ENCODE measurements around the gene APOA5. TPM values are rescaled to one million over a fixed set of nuclear protein-coding genes. Genes with fewer than 3 reads are reported as not detected.
A peak's percentile ranks its signal among the peaks of the same experiment; 100 is the strongest.

APOA5 gene
- total and polyA plus RNA-seq, 2 of the 13 experiments (the other 11 are each of a cell fraction or from before 2014, with no cell fraction given) = 44.0 to 49.1 TPM

- TF ChIP-seq, protein P1, sequence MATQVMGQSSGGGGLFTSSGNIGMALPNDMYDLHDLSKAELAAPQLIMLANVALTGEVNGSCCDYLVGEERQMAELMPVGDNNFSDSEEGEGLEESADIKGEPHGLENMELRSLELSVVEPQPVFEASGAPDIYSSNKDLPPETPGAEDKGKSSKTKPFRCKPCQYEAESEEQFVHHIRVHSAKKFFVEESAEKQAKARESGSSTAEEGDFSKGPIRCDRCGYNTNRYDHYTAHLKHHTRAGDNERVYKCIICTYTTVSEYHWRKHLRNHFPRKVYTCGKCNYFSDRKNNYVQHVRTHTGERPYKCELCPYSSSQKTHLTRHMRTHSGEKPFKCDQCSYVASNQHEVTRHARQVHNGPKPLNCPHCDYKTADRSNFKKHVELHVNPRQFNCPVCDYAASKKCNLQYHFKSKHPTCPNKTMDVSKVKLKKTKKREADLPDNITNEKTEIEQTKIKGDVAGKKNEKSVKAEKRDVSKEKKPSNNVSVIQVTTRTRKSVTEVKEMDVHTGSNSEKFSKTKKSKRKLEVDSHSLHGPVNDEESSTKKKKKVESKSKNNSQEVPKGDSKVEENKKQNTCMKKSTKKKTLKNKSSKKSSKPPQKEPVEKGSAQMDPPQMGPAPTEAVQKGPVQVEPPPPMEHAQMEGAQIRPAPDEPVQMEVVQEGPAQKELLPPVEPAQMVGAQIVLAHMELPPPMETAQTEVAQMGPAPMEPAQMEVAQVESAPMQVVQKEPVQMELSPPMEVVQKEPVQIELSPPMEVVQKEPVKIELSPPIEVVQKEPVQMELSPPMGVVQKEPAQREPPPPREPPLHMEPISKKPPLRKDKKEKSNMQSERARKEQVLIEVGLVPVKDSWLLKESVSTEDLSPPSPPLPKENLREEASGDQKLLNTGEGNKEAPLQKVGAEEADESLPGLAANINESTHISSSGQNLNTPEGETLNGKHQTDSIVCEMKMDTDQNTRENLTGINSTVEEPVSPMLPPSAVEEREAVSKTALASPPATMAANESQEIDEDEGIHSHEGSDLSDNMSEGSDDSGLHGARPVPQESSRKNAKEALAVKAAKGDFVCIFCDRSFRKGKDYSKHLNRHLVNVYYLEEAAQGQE (IDR thresholded peaks at IDR 0.05; ENCODE audit: borderline replicate concordance in 1 of 2, low read depth in 1 of 2, low read length in 2 of 2) = peak in 1 of 2 experiments; percentile 70; a peak in 2 of 4 replicates
- TF ChIP-seq ZNF709 (CRISPR knock-in tag; IDR thresholded peaks at IDR 0.05) = peak; percentile 94
- TF ChIP-seq ZNF704 (CRISPR knock-in tag; IDR thresholded peaks at IDR 0.05; ENCODE audit: borderline replicate concordance) = no peak
- no peak for TF ChIP-seq ZNF383 (CRISPR knock-in tag; IDR thresholded peaks at IDR 0.05; ENCODE audit: borderline replicate concordance)
- no peak for TF ChIP-seq TRIM24 (CRISPR knock-in tag; IDR thresholded peaks at IDR 0.05)
- 0 out of 2 replicates have a peak, but pooled peaks have one; percentile 36 for TF ChIP-seq ZFYVE20 (CRISPR knock-in tag; IDR thresholded peaks at IDR 0.05; ENCODE audit: borderline replicate concordance, low read depth)
- peak; percentile 88 for TF ChIP-seq ZNF687 (CRISPR knock-in tag; IDR thresholded peaks at IDR 0.05)
- no peak for TF ChIP-seq ZNF660 (CRISPR knock-in tag; IDR thresholded peaks at IDR 0.05; ENCODE audit: borderline replicate concordance, low read depth)
- TF ChIP-seq, protein P2, sequence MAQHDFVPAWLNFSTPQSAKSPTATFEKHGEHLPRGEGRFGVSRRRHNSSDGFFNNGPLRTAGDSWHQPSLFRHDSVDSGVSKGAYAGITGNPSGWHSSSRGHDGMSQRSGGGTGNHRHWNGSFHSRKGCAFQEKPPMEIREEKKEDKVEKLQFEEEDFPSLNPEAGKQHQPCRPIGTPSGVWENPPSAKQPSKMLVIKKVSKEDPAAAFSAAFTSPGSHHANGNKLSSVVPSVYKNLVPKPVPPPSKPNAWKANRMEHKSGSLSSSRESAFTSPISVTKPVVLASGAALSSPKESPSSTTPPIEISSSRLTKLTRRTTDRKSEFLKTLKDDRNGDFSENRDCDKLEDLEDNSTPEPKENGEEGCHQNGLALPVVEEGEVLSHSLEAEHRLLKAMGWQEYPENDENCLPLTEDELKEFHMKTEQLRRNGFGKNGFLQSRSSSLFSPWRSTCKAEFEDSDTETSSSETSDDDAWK (CRISPR knock-in tag; IDR thresholded peaks at IDR 0.05) = no peak
- peak in 1 of 2 experiments; percentile 100; a peak in 2 of 4 replicates for TF ChIP-seq POLR2A (IDR thresholded peaks at IDR 0.05; ENCODE audit: insufficient read depth in 1 of 2, low read depth in 2 of 2, low read length in 2 of 2)
- TF ChIP-seq ZSCAN29 (CRISPR knock-in tag; conservative IDR thresholded peaks at IDR 0.05) = peak; percentile 78; the same call in 1 of the 2 replicates
- TF ChIP-seq ZNF331 (CRISPR knock-in tag; IDR thresholded peaks at IDR 0.05) = peak; percentile 82; the same call in 1 of the 2 replicates
- no peak for TF ChIP-seq ZSCAN30 (CRISPR knock-in tag; IDR thresholded peaks at IDR 0.05)
- 0 out of 2 replicates have a peak, but pooled peaks have one; percentile 53 for TF ChIP-seq ZNF629 (CRISPR knock-in tag; conservative IDR thresholded peaks at IDR 0.05)
- TF ChIP-seq TBL1XR1 (IDR thresholded peaks at IDR 0.05; ENCODE audit: borderline replicate concordance, low read length, partially characterized antibody) = peak; percentile 80
- TF ChIP-seq MED13 (CRISPR knock-in tag; IDR thresholded peaks at IDR 0.05) = peak; percentile 69; the same call in 1 of the 2 replicates
- TF ChIP-seq ZNF234 (CRISPR knock-in tag; conservative IDR thresholded peaks at IDR 0.05) = no peak
- no peak for TF ChIP-seq BRD4 (CRISPR knock-in tag; IDR thresholded peaks at IDR 0.05)
Observed at GRCh38 chr11:116837231-116838091, 45.8 kb upstream of the APOA5 start, which contains the start of gene APOA1 (continued).

All from HepG2 (cell line).